Caki2 (cell line): ENCODE measurements around the gene TMEM121B. TPM values are rescaled to one million over a fixed set of nuclear protein-coding genes. Genes with fewer than 3 reads are reported as not detected.

Experiments
- DNase-seq: peaks from one replicate; pipeline ENCODE4 v3.0.0-alpha.2; 2015; ENCODE audit warnings: low read depth
- in situ Hi-C: cut with HindIII; loops from 2 replicates; pipeline ENCODE4 v1.10.0; 2016; ENCODE audit warnings: low sequenced_read_pairs, low pct_unique_long_range_greater_than_20kb, mixed read lengths
- total RNA-seq: library from RNA; depleted of rRNA; stranded (reverse); fragments of >200 nt; shearing (Covaris generic); gene quantifications from 2 replicates; pipeline ENCODE4 v1.2.3, GENCODE V29; 2014; ENCODE audit warnings: low replicate concordance

The TMEM121B gene
- total RNA-seq, 1 experiment from 2014 or later, result 0.14 TPM

DNA sequence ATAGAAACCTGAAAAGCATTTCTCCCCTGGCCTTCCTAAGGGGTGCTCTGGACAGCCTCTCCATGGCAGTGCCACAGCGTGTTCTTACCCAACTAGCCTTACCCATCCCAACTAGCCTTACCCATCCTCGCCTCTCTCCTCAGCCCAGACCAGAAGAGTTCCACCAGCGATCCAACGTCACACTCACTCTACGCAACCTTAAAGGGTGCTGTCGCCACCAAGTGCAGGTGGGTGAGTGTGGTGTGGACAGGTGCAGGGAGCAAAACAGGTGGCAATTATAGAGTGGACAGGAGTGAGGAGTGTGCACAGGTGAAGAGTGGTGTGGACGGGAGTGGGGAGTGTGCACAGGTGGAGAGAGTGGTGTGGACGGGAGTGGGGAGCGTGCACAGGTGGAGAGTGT, 17.8 kb downstream of the TMEM121B start:
- in situ Hi-C loops, result no loop called here
- DNase-seq, result no peak

- peak; percentile 14 for DNase-seq
Measured at GRCh38 chr22:17102297-17102667, 18.9 kb downstream of the TMEM121B start.

DNA sequence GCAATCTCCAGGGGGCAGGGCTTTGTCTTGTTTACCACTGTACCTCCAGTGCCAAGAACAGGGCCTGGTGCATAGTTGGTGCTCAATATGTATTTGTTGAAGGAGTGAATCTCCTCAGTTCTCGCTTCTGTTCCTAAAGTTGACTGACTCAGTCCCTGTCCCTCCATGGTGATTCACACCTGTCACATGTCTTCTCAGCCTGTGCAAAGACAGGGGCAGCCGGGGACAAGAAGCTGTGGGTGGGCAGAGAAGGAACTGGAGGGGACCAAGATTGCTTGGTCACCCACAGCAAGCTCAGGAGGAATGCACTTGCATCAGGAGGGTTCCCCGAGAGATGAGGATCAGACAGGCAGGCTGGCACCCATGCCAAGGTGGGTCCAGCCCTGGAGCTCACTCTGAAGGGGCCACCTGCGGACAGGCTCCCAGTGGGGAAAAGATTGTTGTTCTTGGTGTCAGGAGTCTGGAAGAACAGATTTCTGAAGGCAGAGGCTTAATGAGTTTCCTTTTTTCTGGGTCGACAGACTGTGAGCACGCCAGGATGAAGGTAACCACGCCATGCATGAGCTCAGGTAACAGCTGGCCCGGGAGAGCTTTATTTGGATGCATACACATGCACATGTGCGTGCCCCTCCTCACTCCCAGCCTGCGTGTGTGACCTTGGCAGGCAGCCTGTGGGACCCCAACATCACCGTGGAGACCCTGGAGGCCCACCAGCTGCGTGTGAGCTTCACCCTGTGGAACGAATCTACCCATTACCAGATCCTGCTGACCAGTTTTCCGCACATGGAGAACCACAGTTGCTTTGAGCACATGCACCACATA, 19.5 kb downstream of the TMEM121B start:
- DNase-seq, result no peak
- in situ Hi-C loops, result no loop called here

More at GRCh38 chr22:17102297-17102667, 18.9 kb downstream of the TMEM121B start:
- in situ Hi-C loops, result no loop called here

DNA sequence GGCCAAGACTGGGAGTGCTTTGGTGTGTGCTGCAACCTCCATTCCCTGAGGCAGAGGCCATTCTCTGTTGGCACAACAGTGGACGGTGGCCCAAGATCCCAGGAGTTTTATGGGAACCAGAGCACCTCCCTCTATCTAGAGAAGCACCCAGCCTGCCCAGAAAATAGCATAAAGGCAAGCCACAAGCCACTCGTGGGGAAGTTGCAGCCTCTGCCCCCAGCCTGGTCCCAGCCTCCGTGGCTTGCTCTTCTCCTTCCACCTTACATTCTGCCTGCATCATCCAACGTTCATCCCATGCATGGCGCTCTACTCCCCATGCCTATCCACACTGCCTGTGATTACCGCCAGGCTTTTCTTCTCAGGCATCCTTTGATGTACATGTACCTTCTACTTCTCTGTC, 20.5 kb downstream of the TMEM121B start:
- no peak for DNase-seq
- in situ Hi-C loops, result no loop called here

DNA sequence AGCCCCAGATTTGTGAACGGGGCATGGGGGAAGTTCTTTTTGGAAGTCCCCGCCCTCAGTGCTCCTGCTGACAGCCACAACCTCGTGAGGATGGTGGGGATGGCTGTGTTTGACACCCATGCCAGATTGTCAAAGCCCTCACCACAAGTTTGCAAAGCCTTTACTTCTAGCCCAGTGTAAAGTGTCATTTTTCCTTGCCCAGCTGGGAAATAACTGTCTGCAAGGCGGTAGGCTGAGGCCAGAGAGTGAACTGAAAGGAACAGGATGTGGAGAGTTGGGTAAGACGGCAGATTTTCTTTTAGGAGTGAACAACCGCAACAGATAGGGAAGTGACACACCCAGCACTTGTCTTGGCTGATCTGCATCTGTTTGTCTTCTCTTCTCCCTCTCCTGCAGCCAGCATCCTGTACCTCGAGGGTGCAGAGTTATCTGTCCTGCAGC, 22.8 kb downstream of the TMEM121B start:
- DNase-seq, result no peak
- in situ Hi-C loops, result no loop called here

- no peak for DNase-seq
- in situ Hi-C loops, result no loop called here
Measured at GRCh38 chr22:17097701-17098100, 23.5 kb downstream of the TMEM121B start.

- in situ Hi-C loops, result no loop called here
- no peak for DNase-seq
Measured at GRCh38 chr22:17097062-17097461, 24.1 kb downstream of the TMEM121B start.

DNA sequence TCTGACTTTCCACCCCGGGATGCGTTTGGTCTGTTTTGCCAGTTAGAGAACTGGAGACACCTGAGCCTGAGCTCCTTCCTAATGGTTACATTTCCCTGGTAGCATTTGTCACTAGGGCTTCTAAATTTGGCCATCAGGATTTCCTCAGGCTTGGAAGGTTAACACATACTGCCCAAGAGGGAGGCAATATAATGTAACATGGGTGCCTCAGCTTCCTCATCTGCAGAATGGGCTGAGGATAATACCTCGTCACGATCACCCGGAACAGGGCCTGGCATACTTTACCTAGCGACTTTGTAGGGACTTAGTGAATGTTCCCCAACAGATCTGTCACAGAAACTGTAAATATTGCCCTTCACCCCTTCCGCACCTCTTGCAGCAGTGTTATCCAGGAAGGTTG, 25.1 kb downstream of the TMEM121B start:
- no peak for DNase-seq
- in situ Hi-C loops, result no loop called here

DNA sequence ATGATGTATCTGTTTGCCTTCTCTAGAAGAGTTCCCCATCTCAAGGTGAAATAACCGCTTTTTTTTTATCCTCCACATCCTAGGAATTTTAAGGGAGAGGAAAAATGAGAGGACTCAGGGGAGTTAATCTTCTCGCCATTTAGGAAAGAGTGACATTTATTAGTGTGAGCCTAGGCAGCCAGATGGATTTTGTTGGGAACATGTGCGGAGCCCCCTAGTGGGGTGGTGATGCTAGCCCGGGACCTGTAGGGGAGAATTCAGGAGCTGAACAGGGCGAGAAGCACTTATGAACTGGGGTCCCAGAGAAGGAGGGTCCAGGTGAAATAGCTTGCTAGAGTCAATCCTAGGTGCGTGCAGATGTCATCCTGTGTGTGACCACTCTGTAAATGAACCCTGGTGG, 25.6 kb downstream of the TMEM121B start:
- in situ Hi-C loops, result no loop called here
- DNase-seq, result no peak

- in situ Hi-C loops, result no loop called here
- DNase-seq, result no peak
Measured at GRCh38 chr22:17093081-17093480, 28.1 kb downstream of the TMEM121B start.

GRCh38 chr22:17091851-17092250, 29.3 kb downstream of the TMEM121B start:
- in situ Hi-C loops, result no loop called here
- DNase-seq, result no peak

- in situ Hi-C loops, result no loop called here
- DNase-seq, result no peak
Measured at GRCh38 chr22:17090550-17090949, 30.6 kb downstream of the TMEM121B start.

GRCh38 chr22:17087498-17088131, 33.5 kb downstream of the TMEM121B start:
- DNase-seq, result no peak
- in situ Hi-C loops, result no loop called here

- in situ Hi-C loops, result no loop called here
Measured at GRCh38 chr22:17086788-17087497, 34.2 kb downstream of the TMEM121B start.

GRCh38 chr22:17086296-17086695, 34.9 kb downstream of the TMEM121B start:
- in situ Hi-C loops, result no loop called here
- DNase-seq, result no peak

More at GRCh38 chr22:17086788-17087497, 34.2 kb downstream of the TMEM121B start:
- DNase-seq, result no peak

GRCh38 chr22:17085277-17086181, 35.6 kb downstream of the TMEM121B start:
- in situ Hi-C loops, result no loop called here
- no peak for DNase-seq

DNA sequence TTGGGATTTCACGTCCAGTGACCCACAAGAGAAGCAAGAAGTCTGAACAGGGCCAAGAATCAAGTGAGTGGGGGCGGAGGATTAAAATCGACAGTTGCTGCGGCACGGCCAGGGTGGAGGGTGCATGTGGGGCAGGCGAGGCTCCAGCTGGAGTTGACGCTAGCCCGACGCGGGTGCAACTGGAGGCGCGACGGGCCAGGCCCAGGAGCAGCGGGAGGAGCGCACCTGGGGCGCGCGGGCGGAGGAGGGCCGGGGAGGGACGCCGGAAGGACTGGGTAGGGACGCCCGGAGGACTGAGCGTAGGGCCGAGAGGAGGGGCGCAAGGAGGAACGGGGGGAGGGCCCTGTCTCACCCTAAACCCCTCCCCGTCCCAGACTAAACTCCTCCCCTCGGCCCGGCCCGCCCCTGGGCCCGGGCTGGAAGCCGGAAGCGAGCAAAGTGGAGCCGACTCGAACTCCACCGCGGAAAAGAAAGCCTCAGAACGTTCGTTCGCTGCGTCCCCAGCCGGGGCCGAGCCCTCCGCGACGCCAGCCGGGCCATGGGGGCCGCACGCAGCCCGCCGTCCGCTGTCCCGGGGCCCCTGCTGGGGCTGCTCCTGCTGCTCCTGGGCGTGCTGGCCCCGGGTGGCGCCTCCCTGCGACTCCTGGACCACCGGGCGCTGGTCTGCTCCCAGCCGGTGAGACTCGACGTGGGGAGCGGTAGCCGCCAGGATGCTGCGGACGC, 36.4 kb downstream of the TMEM121B start, which contains the start of gene IL17RA:
TSS of gene IL17RA (plus strand) at position 447 of the 723 bp plus-strand sequence. CDS start at position 539, 92 bp downstream.
- peak; percentile 92 for DNase-seq
- in situ Hi-C loops, result no loop called here
